Fibroblast of lung (primary cell): ENCODE data around the gene EGLN1. TPM values are rescaled to one million over a fixed set of nuclear protein-coding genes. Genes with fewer than 3 reads are reported as not detected.

Source experiments
- DNase-seq, 2 donors: peaks; one replicate each; pipeline versions ENCODE4 v3.0.0 to v3.0.0-alpha.2; 2010; ENCODE audit warnings: low read depth in 2 of 2
- H2AFZ ChIP-seq: 2 replicates; pipeline ENCODE4 v1.5.1; 2012; ENCODE audit warnings: low read length, control low read depth, inconsistent platforms
- H3K27ac ChIP-seq: 2 replicates; pipeline ENCODE4 v1.5.1; 2011; ENCODE audit warnings: low read length, control low read depth; ENCODE audit not compliant: insufficient read depth
- H3K27me3 ChIP-seq: 2 replicates; pipeline ENCODE4 v1.5.1; 2011; ENCODE audit warnings: mild to moderate bottlenecking, low read length; ENCODE audit not compliant: control insufficient read depth, insufficient read depth
- H3K36me3 ChIP-seq: 2 replicates; pipeline ENCODE4 v1.5.1; 2011; ENCODE audit warnings: low read length; ENCODE audit not compliant: control insufficient read depth, insufficient read depth
- H3K4me1 ChIP-seq: 2 replicates; pipeline ENCODE4 v1.5.1; 2011; ENCODE audit warnings: low read length; ENCODE audit not compliant: control insufficient read depth, insufficient read depth; ENCODE audit errors: extremely low read depth
- H3K4me2 ChIP-seq: 2 replicates; pipeline ENCODE4 v1.5.1; 2011; ENCODE audit warnings: low read length, control low read depth; ENCODE audit not compliant: insufficient read depth; ENCODE audit errors: extremely low read depth
- H3K4me3 ChIP-seq, 4 experiments: fragments of 200-600 bp in 1 of 4; sonication (generic) in 1 of 4; replicated peaks in 1 of 4; 2 replicates each; pipeline ENCODE4 v1.5.1; 2011 to 2016; ENCODE audit warnings: low read length in 4 of 4, low read depth in 3 of 4, mild to moderate bottlenecking in 3 of 4, control low read depth in 2 of 4, inconsistent platforms in 1 of 4, mixed read lengths in 1 of 4; ENCODE audit not compliant: insufficient read depth in 1 of 4; ENCODE audit errors: control extremely low read depth in 1 of 4
- H3K79me2 ChIP-seq: 2 replicates; pipeline ENCODE4 v1.5.1; 2012; ENCODE audit warnings: mild to moderate bottlenecking, low read length, inconsistent platforms; ENCODE audit not compliant: control insufficient read depth, insufficient read depth
- H3K9ac ChIP-seq: 2 replicates; pipeline ENCODE4 v1.5.1; 2011; ENCODE audit warnings: mild to moderate bottlenecking, low read length, control low read depth; ENCODE audit not compliant: insufficient read depth
- H3K9me3 ChIP-seq: 2 replicates; pipeline ENCODE4 v1.5.1; 2012; ENCODE audit warnings: low read depth, low read length; ENCODE audit not compliant: control insufficient read depth, insufficient read depth
- H4K20me1 ChIP-seq: 2 replicates; pipeline ENCODE4 v1.5.1; 2011; ENCODE audit warnings: low read length; ENCODE audit not compliant: control insufficient read depth, insufficient read depth; ENCODE audit errors: extremely low read depth
- EZH2 ChIP-seq: IDR thresholded peaks from 2 replicates; pipeline ENCODE4 v1.5.1; 2012; ENCODE audit warnings: low read length, control low read depth, mild to moderate bottlenecking; ENCODE audit errors: missing control alignments
- polyA plus RNA-seq, 2 donors: library from polyadenylated mRNA; depleted of rRNA in 1 of 2; stranded (reverse) in 1 of 2; unstranded in 1 of 2; fragments of >200 nt; gene quantifications; 2 replicates each; pipeline ENCODE4 v1.2.1, GENCODE V29; 2011 to 2012; ENCODE audit warnings: missing spikeins in 1 of 2
- total RNA-seq: library from RNA; depleted of rRNA; stranded (reverse); fragments of >200 nt; gene quantifications from 2 replicates; pipeline ENCODE4 v1.2.1, GENCODE V29; 2014
- TF ChIP-seq, protein P1 (sequence below), 2 donors: IDR thresholded peaks in 1 of 2; conservative IDR thresholded peaks in 1 of 2; 1 replicate in 1 of 2; 2 replicates in 1 of 2; pipeline ENCODE4 v1.5.1; 2011 to 2012; ENCODE audit warnings: low read length in 2 of 2, control low read depth in 1 of 2, inconsistent platforms in 1 of 2, low read depth in 1 of 2, mild to moderate bottlenecking in 1 of 2

EGLN1 gene
- total and polyA plus RNA-seq, 2 donors (not counting 1 experiment from before 2014, with no cell fraction given) = 49.3 to 50.9 TPM

DNA sequence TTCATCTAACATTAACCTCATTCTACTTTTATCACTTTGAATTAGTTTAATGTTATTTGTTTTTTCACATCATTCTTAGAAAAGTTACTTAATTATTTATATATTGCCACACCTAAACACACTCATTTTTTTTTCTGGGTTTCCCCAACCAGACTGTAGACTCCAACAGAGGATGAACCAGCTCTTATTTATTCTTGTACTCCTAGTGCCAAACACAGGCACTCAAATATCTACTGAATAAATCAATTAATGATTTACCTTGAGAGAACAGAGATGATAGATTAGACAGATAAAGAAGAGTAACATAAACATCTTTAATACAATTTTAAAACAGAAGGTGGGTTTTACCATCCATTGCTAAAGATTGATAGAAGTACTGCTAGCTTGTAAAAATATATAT lies 35.6 kb downstream of the EGLN1 start:
- peaks cover 4% of the 10 kb centered on the region for H3K4me1 ChIP-seq
- H3K9me3 ChIP-seq = no peaks in the 10 kb centered on the region
- H3K9ac ChIP-seq = no peak overlapping the region
- no peaks in the 10 kb centered on the region for H3K36me3 ChIP-seq
- H3K79me2 ChIP-seq = peaks cover 44% of the 10 kb centered on the region
- DNase-seq = no peak
- no peaks in the 10 kb centered on the region for H3K27me3 ChIP-seq
- H2AFZ ChIP-seq = no peak overlapping the region
- H4K20me1 ChIP-seq = no peaks in the 10 kb centered on the region
- no peak overlapping the region for H3K4me3 ChIP-seq
- no peak overlapping the region for H3K27ac ChIP-seq
- no peak overlapping the region for H3K4me2 ChIP-seq
- TF ChIP-seq EZH2 = no peak
- TF ChIP-seq, protein P1, sequence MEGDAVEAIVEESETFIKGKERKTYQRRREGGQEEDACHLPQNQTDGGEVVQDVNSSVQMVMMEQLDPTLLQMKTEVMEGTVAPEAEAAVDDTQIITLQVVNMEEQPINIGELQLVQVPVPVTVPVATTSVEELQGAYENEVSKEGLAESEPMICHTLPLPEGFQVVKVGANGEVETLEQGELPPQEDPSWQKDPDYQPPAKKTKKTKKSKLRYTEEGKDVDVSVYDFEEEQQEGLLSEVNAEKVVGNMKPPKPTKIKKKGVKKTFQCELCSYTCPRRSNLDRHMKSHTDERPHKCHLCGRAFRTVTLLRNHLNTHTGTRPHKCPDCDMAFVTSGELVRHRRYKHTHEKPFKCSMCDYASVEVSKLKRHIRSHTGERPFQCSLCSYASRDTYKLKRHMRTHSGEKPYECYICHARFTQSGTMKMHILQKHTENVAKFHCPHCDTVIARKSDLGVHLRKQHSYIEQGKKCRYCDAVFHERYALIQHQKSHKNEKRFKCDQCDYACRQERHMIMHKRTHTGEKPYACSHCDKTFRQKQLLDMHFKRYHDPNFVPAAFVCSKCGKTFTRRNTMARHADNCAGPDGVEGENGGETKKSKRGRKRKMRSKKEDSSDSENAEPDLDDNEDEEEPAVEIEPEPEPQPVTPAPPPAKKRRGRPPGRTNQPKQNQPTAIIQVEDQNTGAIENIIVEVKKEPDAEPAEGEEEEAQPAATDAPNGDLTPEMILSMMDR (conservative IDR thresholded peaks at IDR 0.05 in 1 of 2, IDR thresholded peaks at IDR 0.05 in 1 of 2; ENCODE audit: low read depth in 1 of 2, low read length in 2 of 2) = no peak

DNA sequence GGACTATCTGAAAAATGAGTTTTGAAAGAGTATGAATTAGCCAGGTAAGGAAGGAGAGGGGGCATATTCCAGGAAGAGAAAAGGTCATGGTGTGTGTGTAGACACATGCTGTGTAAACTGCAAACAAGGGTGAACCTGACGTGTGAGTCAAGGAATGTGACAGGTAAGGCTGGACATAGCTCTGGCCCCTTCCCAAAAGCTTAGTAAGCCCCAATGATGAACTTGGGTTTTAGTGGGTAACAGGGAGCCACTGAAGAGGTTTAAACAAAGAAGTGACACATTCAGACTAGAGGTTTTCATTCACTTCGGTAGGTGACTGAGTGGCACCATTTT lies 36.7 kb downstream of the EGLN1 start:
- Histone ChIP-seq H2AFZ (no peak overlapping the region), H3K9me3 (no peaks in the 10 kb centered on the region), H3K4me3 (no peak overlapping the region), H3K4me1 (peaks cover 4% of the 10 kb centered on the region), H3K27ac (no peak overlapping the region), H3K4me2 (no peak overlapping the region), H4K20me1 (no peaks in the 10 kb centered on the region), H3K9ac (no peak overlapping the region), H3K36me3 (no peaks in the 10 kb centered on the region), H3K79me2 (peaks cover 44% of the 10 kb centered on the region), H3K27me3 (no peaks in the 10 kb centered on the region)
- DNase-seq = peak in 1 of 2 donors; percentile 48
- TF ChIP-seq, protein P1 (conservative IDR thresholded peaks at IDR 0.05 in 1 of 2, IDR thresholded peaks at IDR 0.05 in 1 of 2; ENCODE audit: low read depth in 1 of 2, low read length in 2 of 2) = no peak
- TF ChIP-seq EZH2 = no peak

DNA sequence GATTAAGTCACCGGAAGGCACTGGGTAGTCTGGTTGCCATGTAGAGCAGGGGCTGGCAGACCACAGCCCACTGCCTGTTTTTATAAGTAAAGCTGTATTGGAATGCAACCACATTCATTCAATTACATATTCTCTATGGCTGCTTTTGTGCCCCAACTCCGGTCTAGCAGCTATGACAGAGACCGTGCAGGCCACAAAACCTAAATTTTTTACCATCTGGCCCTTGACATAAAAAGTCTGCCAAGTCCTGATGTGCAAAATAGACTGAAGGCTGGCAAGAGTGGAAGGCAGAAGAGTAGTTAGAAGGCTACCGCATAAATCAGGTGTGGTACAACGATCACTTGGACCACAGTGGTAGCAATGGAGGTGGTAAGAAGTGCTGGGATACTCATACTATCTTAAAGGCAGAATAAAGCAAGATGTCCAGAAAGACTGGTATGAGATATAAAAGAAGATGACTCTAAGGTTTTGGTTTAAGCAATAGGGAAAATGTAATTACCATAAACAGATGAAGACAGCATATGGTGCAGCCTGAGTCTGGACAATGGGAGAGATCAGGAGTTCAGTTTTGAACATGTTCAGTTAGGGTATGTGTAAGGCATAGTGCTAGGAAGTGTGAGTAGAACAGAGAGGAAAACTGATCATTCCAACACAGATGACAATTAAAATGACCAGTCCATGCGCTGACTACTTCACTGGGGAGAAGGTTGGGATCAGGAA lies 37.2 kb downstream of the EGLN1 start:
- H3K4me3 ChIP-seq = no peak overlapping the region
- H3K27ac ChIP-seq = no peak overlapping the region
- H3K27me3 ChIP-seq = no peaks in the 10 kb centered on the region
- no peak for DNase-seq
- no peak overlapping the region for H3K9ac ChIP-seq
- H3K79me2 ChIP-seq = peaks cover 45% of the 10 kb centered on the region
- no peak overlapping the region for H2AFZ ChIP-seq
- no peak for TF ChIP-seq EZH2
- TF ChIP-seq, protein P1 (conservative IDR thresholded peaks at IDR 0.05 in 1 of 2, IDR thresholded peaks at IDR 0.05 in 1 of 2; ENCODE audit: low read depth in 1 of 2, low read length in 2 of 2) = no peak
- H3K4me1 ChIP-seq = peaks cover 4% of the 10 kb centered on the region
- no peak overlapping the region for H3K4me2 ChIP-seq
- H4K20me1 ChIP-seq = no peaks in the 10 kb centered on the region
- H3K9me3 ChIP-seq = no peaks in the 10 kb centered on the region
- no peaks in the 10 kb centered on the region for H3K36me3 ChIP-seq
